ENCODE results near the gene COTL1. TPM values are rescaled to one million over a fixed set of nuclear protein-coding genes. Genes with fewer than 3 reads are reported as not detected.

Gene COTL1
- total and polyA plus RNA-seq, 9 of the 15 experiments (the other 6 are each of a cell fraction or from before 2014, with no cell fraction given) = 27.7 to 185 (median 72.5) TPM

DNA sequence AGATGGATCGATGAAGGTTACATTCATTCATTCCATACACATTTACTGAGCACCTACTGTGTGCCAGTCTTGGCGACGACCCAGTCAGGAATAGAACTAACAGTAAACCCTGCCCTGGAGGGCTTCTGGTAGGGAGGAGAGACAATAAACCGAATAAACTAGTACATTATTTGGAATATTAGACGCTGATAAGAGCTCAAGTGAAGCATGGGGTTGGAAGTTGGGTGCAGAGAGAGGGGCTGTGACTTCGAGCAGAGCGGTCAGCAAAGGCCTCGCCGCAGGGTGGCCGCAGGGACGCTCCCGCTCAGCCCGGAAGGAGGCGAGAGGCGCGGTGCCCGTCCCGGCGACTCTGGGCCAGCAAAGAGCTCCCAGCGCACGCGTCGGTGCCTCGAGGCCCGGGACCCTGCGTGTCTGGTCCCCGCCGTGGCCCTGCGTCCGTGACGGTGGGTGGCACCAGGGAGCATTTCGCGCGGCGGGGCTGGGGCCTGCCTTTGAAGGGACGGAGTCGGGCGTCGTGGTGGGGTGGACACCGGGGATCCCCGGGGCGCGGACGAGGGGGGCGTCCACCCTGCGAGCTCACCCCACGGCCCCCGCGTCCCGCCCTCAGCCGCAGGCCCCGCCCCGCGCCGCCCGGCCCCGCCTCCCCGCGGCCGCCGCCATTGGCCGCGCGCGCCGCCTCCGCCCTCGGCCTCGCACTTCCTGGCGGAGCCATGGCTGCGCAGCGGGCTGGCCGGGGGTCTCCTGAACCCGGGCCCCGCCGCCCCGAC lies 30.1 kb upstream of the COTL1 start, which contains the start of gene KLHL36 (continued):
- TF ChIP-seq, protein P1, sequence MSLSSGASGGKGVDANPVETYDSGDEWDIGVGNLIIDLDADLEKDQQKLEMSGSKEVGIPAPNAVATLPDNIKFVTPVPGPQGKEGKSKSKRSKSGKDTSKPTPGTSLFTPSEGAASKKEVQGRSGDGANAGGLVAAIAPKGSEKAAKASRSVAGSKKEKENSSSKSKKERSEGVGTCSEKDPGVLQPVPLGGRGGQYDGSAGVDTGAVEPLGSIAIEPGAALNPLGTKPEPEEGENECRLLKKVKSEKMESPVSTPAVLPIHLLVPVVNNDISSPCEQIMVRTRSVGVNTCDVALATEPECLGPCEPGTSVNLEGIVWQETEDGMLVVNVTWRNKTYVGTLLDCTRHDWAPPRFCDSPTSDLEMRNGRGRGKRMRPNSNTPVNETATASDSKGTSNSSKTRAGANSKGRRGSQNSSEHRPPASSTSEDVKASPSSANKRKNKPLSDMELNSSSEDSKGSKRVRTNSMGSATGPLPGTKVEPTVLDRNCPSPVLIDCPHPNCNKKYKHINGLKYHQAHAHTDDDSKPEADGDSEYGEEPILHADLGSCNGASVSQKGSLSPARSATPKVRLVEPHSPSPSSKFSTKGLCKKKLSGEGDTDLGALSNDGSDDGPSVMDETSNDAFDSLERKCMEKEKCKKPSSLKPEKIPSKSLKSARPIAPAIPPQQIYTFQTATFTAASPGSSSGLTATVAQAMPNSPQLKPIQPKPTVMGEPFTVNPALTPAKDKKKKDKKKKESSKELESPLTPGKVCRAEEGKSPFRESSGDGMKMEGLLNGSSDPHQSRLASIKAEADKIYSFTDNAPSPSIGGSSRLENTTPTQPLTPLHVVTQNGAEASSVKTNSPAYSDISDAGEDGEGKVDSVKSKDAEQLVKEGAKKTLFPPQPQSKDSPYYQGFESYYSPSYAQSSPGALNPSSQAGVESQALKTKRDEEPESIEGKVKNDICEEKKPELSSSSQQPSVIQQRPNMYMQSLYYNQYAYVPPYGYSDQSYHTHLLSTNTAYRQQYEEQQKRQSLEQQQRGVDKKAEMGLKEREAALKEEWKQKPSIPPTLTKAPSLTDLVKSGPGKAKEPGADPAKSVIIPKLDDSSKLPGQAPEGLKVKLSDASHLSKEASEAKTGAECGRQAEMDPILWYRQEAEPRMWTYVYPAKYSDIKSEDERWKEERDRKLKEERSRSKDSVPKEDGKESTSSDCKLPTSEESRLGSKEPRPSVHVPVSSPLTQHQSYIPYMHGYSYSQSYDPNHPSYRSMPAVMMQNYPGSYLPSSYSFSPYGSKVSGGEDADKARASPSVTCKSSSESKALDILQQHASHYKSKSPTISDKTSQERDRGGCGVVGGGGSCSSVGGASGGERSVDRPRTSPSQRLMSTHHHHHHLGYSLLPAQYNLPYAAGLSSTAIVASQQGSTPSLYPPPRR (CRISPR knock-in tag; IDR thresholded peaks at IDR 0.05; ENCODE audit: borderline replicate concordance) = no peak
- no peak for TF ChIP-seq PTRF (tag; IDR thresholded peaks at IDR 0.05)
- no peak for TF ChIP-seq BMI1 (IDR thresholded peaks at IDR 0.05; ENCODE audit: low read length)
- TF ChIP-seq, protein P2, sequence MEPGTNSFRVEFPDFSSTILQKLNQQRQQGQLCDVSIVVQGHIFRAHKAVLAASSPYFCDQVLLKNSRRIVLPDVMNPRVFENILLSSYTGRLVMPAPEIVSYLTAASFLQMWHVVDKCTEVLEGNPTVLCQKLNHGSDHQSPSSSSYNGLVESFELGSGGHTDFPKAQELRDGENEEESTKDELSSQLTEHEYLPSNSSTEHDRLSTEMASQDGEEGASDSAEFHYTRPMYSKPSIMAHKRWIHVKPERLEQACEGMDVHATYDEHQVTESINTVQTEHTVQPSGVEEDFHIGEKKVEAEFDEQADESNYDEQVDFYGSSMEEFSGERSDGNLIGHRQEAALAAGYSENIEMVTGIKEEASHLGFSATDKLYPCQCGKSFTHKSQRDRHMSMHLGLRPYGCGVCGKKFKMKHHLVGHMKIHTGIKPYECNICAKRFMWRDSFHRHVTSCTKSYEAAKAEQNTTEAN (CRISPR knock-in tag; IDR thresholded peaks at IDR 0.05) = no peak
- TF ChIP-seq ZNF121 (CRISPR knock-in tag; conservative IDR thresholded peaks at IDR 0.05) = 0 out of 2 replicates have a peak, but pooled peaks have one; percentile 2
- no peak for TF ChIP-seq ZNF133 (CRISPR knock-in tag; IDR thresholded peaks at IDR 0.05)
- no peak for TF ChIP-seq FOXA1 (IDR thresholded peaks at IDR 0.05; ENCODE audit: borderline replicate concordance)
- peak; percentile 72; the same call in 1 of the 2 replicates for TF ChIP-seq CBX1 (IDR thresholded peaks at IDR 0.05; ENCODE audit: low read depth)
- no peak for TF ChIP-seq SIX5 (IDR thresholded peaks at IDR 0.05; ENCODE audit: borderline replicate concordance in 1 of 2, insufficient read depth in 1 of 2, low read depth in 1 of 2, low read length in 2 of 2)
- no peak for TF ChIP-seq ARID2 (IDR thresholded peaks at IDR 0.05)
- TF ChIP-seq, protein P3, sequence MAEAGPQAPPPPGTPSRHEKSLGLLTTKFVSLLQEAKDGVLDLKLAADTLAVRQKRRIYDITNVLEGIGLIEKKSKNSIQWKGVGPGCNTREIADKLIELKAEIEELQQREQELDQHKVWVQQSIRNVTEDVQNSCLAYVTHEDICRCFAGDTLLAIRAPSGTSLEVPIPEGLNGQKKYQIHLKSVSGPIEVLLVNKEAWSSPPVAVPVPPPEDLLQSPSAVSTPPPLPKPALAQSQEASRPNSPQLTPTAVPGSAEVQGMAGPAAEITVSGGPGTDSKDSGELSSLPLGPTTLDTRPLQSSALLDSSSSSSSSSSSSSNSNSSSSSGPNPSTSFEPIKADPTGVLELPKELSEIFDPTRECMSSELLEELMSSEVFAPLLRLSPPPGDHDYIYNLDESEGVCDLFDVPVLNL (CRISPR knock-in tag; IDR thresholded peaks at IDR 0.05; ENCODE audit: low read depth) = no peak
- peak in 1 of 2 experiments; percentile 40; a peak in 1 of 3 replicates for TF ChIP-seq CBX3 (IDR thresholded peaks at IDR 0.05; ENCODE audit: borderline replicate concordance in 1 of 2, low read length in 2 of 2)
- 0 out of 2 replicates have a peak, but pooled peaks have one; percentile 55 for TF ChIP-seq HNRNPL (IDR thresholded peaks at IDR 0.05; ENCODE audit: low read depth, low read length)
- TF ChIP-seq, protein P4, sequence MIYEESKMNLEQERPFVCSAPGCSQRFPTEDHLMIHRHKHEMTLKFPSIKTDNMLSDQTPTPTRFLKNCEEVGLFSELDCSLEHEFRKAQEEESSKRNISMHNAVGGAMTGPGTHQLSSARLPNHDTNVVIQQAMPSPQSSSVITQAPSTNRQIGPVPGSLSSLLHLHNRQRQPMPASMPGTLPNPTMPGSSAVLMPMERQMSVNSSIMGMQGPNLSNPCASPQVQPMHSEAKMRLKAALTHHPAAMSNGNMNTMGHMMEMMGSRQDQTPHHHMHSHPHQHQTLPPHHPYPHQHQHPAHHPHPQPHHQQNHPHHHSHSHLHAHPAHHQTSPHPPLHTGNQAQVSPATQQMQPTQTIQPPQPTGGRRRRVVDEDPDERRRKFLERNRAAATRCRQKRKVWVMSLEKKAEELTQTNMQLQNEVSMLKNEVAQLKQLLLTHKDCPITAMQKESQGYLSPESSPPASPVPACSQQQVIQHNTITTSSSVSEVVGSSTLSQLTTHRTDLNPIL (CRISPR knock-in tag; IDR thresholded peaks at IDR 0.05) = no peak
- TF ChIP-seq FOXM1 (IDR thresholded peaks at IDR 0.05; ENCODE audit: low read depth) = no peak
- TF ChIP-seq FOXM1 (CRISPR knock-in tag; IDR thresholded peaks at IDR 0.05; ENCODE audit: low read depth) = no peak
- TF ChIP-seq XRCC5 (IDR thresholded peaks at IDR 0.05; ENCODE audit: low read depth, low read length) = peak; percentile 55; the same call in 1 of the 2 replicates
- no peak for TF ChIP-seq KDM4B (IDR thresholded peaks at IDR 0.05; ENCODE audit: borderline replicate concordance in 2 of 2, low read depth in 1 of 2)
- TF ChIP-seq RFX1 (IDR thresholded peaks at IDR 0.05) = no peak

All from K562 (cell line).